HG02623 (cell line): ENCODE data around the gene HOXD10.

Experiments
- ATAC-seq: cut with Tn5 transposase; IDR thresholded peaks from one replicate; pipeline ENCODE4 v1.9.1; 2021; ENCODE audit warnings: moderate library complexity; ENCODE audit not compliant: unreplicated experiment

Gene HOXD10

GRCh38 chr2:176082525-176082823 is 34.1 kb upstream of the HOXD10 start:
- no peak for ATAC-seq

GRCh38 chr2:176082824-176083751 is 33.5 kb upstream of the HOXD10 start:
- no peak for ATAC-seq

DNA sequence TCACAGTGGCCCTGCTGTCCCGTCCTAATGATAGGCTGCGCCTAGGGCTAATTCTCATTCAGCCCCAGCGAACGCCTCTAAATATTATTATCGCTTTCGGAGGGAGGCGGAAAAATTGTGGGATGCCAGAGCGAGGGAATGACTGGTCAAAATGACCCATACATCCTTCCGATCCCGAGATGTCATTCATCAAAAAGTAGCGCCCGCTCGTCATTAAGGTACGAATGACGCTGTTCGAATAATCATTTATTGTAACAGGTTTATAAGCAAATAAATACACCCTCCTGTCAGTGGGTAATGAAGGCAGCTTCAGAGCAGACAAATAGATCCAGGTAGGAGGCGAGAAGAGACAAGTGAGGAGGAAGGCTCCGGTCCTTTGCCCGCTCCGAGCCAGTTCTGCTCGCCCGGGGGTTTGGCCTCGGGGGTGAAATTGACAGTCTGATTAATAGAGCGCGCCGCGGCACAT is 32.7 kb upstream of the HOXD10 start, which contains the start of gene EVX2:
Gene EVX2, minus strand, starts transcription at position 167 of the 466 bp plus-strand sequence. CDS start 186 bp downstream, outside the sequence.
- no peak for ATAC-seq

DNA sequence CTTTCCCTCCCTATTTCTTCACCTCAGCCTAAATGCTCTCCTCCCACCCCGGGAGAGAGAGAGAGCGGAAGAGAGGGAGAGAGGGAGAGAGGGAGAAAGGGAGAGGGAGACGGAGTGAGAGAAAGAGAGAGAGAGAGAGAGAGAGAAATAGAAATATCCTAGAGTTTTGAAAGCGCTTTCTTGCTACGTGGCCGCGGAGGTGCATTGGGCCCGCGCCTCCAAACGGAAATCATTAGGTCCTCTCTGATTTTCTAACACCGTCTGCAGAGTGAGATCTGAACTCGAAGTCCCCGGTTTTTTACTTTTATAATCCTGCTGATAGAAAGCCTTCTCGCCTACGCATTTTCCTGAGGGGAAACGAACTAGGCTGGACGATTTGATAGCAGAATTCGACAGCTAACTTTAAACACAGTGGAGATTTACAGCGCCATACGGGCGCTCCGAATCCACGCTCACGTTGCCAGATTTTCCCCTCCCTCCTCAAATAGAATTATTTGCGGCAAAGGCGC is 31.9 kb upstream of the HOXD10 start:
- ATAC-seq: no peak

DNA sequence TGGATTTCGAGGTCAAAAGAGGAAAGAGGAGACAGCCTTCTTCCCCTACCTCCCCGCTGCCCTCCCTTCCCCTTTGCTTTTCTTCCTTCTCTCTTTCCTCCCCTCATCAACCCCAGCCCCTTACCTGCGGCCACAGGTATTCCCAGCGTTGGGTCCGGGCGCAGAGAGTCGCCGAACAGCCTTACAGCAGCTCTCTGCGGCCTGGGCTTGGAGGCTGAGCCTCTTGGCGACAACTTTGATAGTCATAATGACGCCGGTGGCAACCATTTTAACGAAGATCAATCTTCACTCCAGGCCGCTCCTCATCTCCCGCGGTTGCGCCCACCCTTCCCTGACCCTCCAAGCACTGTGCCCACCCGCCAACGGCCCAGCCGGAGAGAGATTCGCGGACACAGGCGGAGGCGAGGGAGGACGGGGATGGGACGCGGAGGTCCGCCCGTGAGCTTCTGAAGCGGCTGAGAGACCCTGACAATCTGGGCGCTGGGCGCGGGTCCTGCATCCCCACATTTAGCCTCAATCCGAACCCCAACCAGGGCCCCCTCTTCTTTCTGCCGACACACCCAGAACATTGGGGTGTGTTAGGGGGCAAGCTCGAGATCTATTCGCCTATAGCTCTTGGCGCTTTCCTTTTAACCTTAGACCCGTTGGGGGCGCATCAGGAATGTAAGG is 31.3 kb upstream of the HOXD10 start:
- no peak for ATAC-seq

DNA sequence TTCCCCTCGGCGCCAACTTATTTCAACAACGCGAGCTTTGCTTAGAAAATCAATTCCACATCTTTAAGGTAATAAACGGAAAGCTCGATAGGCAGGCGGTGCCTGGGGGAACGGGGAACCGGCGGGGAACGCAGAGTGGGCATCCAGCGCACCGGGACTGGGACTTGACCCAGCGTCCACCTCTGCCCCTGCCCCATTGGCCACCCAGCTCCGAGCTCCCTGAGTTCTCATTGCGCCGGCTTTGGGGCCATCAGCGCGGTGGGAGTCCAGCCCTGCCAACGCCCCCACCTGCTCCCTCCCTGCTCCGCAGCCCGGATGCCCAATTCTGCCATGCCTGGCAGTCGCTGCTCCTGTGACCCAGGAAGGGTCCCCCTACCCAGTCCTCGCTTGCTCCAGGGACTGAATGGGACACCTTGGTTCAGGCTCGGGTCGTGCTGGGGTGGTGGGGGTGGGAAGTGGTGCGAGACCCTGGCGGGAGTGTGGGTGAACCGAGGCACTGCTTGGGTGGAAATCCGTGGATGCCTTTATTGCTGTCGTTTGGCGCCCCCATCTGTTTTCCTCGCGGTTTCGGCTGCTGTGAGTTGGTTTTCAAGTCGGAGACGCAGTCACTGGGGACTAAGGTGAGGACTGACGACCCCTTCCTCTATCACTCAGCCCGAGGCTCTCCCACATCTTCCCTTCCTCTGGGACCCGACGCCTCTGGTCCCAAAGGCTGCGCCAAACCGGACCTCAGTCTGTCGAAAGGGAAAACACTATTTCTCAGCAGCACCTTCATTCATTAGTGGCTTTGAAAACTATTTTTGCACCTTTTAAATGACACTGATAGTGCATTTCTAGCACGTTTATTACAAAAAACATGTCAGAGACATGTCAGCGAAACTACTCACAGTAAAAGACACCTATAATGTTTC is 30.5 kb upstream of the HOXD10 start:
- ATAC-seq: no peak

- no peak for ATAC-seq
These were observed 29.1 kb upstream of the HOXD10 start for GRCh38 chr2:176087330-176088047.

DNA sequence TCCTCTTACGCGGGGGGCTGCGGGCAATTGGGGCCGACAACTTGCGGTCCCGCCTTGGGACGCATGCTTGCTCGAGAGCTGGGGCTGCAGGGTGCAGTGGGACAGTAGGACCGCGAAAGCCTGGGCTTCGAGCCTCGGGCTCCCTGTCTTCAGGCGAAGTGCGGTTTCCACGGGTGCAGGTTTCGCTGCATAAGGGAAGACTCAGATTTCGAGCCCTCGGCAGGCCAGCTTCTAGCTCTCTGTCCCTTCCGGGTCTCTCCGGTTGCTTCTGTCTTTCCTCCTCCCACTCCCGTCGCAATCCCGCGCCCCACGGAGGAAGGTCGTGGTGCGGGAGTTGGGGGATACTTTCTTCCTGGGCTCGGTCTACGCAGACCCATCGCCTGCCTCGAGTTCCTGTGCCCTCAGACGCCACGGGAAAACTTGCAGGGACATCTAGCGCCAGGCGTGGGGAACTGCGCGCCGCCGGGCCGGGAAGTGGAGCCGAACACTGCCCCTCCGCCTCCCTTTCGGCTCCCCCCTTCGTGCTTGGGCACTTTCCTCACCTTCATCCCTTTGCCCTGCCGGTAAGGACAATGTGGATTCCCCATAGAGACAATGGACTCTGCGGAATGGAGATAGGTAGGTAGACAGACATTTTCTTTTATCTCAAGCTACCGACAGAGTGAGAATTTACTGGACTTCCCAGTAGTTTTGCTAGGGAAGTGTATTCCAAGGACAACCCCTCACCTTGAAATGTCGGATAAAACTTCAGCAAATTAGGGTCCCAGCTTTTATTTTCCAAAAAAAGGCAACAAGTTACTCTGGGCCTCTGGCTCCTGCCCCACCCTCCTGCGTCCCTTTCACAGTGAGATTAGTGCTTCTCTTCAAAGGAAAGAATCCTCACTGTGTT is 28.3 kb upstream of the HOXD10 start:
- no peak for ATAC-seq

DNA sequence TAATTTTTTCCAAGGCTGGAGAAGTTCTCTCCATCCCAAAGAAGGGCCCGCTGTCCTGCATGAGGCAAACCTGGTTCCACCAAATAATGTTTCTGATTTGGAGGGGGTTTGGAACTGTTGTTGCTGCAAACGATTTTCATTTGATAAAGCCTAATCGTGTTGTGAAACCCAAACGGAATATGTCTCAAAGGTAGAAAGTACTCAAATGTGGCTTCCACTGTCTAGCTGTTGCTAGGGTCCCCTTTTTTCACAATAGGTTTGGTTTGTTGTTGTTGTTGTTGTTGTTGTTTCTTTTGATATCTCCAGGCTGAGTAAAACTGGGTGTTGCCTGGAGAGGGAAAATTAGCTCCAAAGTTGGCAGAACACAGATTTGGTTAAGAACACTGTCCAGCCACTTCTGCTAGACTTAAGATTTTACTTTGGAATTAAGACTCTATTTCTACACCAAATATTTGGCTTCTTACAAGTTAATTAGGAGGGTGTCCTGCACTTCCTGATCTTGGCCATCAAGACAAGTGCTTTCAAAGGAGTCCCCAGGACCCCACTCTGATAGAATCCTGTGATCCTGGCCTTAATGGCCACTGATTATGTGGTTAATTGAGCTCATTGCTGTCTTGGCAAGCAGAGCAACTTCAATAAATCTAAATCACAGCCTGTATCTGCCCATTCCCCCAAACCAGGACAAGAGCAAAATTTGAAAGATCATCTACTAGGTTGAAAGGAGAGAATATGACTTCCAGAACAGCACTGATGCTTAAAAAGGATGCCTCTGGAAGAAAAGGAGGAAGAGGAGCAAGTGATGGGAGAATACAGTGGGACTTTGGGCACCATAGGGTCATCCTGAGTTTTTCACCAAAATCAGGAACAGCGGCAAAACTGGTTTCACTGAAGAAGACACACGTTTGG is 27.4 kb upstream of the HOXD10 start:
- no peak for ATAC-seq

DNA sequence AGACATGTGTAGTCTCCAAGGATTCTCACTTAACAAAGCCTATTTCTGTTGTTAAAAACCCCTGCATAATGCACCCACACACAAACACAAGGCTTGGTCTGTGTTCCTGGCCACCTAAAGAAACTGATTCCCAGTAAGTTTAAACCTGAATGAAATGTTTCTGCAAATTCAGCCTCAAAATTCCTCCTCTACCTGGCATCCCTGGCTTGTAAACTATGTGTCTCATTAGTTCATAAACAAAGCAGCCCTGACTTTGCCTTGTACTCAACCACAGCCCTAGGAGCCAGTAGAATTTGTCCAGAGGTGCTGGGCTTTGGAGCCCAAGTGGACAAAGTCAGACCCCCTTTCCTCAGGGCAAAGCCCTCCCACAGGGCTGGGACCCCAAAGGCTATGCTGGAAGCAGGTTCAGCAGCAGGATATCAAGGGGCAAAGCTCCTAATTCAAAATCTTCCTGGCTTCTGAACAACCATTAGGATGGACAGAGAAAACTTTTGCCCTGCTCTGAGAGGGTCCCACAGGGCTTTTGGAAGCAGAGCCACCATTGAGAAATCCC is 26.7 kb upstream of the HOXD10 start:
- ATAC-seq: no peak

DNA sequence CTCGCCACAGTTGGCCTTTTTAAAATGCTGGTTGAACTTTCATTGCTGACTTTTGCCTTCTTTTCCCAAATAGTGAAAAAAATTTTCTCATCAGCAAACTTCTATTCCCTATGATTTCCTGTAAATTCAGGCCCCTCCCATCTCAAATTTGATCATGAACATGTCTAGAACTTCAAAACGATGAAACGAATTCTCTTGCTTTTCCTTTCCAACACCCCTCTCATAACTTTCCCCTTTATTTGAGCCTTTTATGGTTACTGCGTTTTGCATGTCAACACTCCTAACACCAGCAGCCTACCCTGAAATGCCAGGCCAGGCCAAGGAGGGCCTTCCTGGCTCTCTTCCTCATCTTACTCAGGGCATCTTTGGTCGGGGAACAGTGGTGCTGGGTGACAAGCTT is 25.7 kb upstream of the HOXD10 start:
- no peak for ATAC-seq

DNA sequence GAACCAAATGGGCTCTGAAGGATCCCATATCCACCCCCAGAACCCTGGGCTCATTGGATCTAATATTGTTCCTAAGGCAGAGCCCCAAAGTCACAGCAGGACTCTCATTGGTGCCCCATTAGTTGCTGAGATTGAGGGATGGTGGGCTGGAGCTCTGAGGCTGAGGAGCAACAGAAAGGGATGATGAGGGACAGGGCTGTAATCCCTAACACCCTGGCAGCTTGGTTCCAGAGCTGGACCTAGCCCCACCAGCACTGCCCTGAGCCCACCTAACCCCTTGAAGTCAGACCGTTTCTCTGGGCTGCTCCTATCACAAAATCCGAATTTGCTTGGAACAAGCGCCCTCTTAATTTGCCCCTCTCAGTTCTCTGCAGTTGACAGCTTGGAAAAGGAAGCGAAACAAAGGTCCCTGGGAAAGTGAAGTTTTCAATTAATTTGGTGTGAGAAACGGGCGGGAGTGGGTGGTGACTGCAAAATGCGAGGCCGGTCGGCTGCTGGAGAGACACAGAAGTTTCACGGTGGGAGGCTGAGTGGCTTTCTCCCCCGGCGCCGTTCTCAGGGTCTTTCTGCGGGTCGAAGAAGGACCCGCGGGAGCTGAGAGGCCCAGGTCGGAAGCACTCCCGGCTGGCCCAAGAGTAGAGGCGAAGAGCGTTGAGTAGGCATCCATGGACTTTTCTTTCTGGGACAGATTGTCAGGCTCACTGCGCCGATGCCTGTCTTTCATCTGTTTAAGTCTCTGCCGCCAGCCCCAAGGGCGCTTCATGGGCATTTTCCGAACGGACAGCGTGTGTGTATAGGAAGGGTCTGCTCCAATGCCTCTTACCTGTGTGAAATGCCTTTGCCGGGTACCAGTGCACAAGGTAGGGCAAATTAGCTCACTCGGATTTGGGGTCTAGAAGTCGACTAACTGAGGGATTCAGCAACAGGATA is 25.0 kb upstream of the HOXD10 start:
- no peak for ATAC-seq

DNA sequence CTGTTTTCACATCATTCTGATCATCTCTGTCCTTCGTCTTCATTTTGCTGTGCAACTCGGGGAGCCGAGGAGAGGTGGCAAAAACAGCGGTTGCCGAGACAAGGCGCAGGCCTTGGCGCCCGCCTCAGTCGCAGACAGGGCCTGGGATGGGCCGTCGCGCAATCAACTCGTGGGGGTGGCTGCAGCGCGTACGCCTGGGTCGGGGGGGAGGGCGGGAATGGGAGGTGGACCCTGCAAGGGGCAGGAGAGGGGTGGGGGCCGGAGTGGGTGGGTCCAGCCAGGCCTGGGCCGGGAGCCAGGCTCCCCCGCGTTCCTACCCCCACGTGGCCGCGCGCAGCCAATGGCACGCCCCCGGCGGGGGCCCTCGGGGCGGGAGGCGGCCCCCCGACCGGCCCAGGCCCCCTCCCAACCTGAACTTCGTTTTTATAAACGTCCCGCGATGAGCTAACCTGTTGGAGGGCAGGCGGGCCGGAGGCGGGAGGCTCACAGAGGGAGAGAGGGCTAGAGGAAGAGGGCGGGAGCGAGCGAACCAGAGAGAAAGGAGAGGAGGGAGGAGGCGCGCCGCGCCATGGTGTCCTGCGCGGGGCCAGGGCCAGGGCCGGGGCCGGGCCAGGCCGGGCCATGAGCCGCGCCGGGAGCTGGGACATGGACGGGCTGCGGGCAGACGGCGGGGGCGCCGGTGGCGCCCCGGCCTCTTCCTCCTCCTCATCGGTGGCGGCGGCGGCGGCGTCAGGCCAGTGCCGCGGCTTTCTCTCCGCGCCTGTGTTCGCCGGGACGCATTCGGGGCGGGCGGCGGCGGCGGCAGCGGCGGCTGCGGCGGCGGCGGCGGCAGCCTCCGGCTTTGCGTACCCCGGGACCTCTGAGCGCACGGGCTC is 24.1 kb upstream of the HOXD10 start, which contains the start of gene HOXD13:
Gene HOXD13, plus strand, starts transcription at position 452 of the 875 bp plus-strand sequence. Its CDS starts 170 bp downstream, at position 622.
- no peak for ATAC-seq

DNA sequence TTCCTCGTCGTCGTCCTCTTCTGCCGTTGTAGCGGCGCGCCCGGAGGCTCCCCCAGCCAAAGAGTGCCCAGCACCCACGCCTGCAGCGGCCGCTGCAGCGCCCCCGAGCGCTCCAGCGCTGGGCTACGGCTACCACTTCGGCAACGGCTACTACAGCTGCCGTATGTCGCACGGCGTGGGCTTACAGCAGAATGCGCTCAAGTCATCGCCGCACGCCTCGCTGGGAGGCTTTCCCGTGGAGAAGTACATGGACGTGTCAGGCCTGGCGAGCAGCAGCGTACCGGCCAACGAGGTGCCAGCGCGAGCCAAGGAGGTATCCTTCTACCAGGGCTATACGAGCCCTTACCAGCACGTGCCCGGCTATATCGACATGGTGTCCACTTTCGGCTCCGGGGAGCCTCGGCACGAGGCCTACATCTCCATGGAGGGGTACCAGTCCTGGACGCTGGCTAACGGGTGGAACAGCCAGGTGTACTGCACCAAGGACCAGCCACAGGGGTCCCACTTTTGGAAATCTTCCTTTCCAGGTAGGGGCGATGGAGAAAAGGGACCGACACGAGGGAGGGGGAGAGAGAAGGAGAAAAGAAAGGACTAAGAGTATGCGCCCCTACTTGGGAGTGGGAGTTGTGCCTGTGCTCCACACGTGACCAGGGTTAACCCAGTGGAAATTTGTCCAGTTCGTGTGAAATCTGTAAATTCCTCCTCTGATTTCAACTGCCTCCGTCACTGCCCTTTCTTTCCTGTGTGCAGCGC is 23.3 kb upstream of the HOXD10 start:
- ATAC-seq: no peak

GRCh38 chr2:176093898-176094249 is 22.7 kb upstream of the HOXD10 start:
- ATAC-seq: no peak
